AG04449 (cell line): ENCODE results near the gene ARFGAP1.
"Not testable (repeated sequence)": the region's sequence is repeated elsewhere in the genome, so short reads cannot be mapped to it uniquely, and the experiment has no call there.

ENCODE experiments used
- CTCF ChIA-PET: fragments of 350-600 bp; formaldehyde crosslinking; extraction: SDS; loops from one replicate; lab custom pipeline; 2021; ENCODE audit warnings: antibody characterized with exemption; lab: Yijun Ruan, JAX
- POLR2A ChIA-PET: fragments of 400-600, 350-600 bp; formaldehyde crosslinking; extraction: SDS; loops from one replicate; lab custom pipeline; 2020; ENCODE audit warnings: antibody characterized with exemption, inconsistent platforms; lab: Yijun Ruan, JAX
- DNase-seq: peaks from one replicate; pipeline ENCODE4 v3.0.0-alpha.2; 2010; ENCODE audit warnings: low read depth, low spot score
- H3K4me3 ChIP-seq: 2 replicates; pipeline ENCODE4 v1.5.1; 2011; ENCODE audit warnings: low read depth, mild to moderate bottlenecking, control low read depth, low read length
- CTCF ChIP-seq: IDR thresholded peaks from one replicate; pipeline ENCODE4 v1.5.1; 2011; ENCODE audit warnings: mild to moderate bottlenecking, moderate library complexity, low read length, control low read depth, inconsistent platforms; ENCODE audit not compliant: insufficient read depth; ENCODE audit errors: missing control alignments

ARFGAP1 gene

GRCh38 chr20:63251350-63251749 is 21.3 kb upstream of the ARFGAP1 start:
- H3K4me3 ChIP-seq, DNase-seq, POLR2A ChIA-PET: not testable (repeated sequence)
- TF ChIP-seq CTCF = peak; percentile 14
- CTCF ChIA-PET = interaction anchor here (5.8 kb wide), 1 partner anchor 26 kb away, joined by 79 read pairs; no protein-coding TSS in a partner anchor

- ChIA-PET POLR2A (no interaction called here), CTCF (interaction anchor here (0.9 to 5.8 kb wide), 2 partner anchors 18 to 27 kb away, joined by 4 to 79 read pairs; no protein-coding TSS in a partner anchor)
- no peak overlapping the region for H3K4me3 ChIP-seq
- DNase-seq = no peak
- no peak for TF ChIP-seq CTCF
Measured at GRCh38 chr20:63252284-63252711, 20.3 kb upstream of the ARFGAP1 start.

GRCh38 chr20:63253065-63253437 is 19.6 kb upstream of the ARFGAP1 start:
- H3K4me3 ChIP-seq = no peak overlapping the region
- CTCF ChIA-PET = interaction anchor here (1.1 to 5.8 kb wide), 3 partner anchors 11 to 28 kb away, joined by 3 to 79 read pairs (median 7); no protein-coding TSS in a partner anchor
- POLR2A ChIA-PET = interaction anchor here (1.1 kb wide), 1 partner anchor 20 kb away, joined by 4 read pairs; the partner anchor contains the start of gene ARFGAP1
- TF ChIP-seq CTCF = no peak
- DNase-seq = no peak

GRCh38 chr20:63253438-63254231 is 19.0 kb upstream of the ARFGAP1 start:
- peak overlapping the region; percentile 15; the same call in 1 of the 2 replicates for H3K4me3 ChIP-seq
- no peak for DNase-seq
- no peak for TF ChIP-seq CTCF
- CTCF ChIA-PET = interaction anchor here (0.9 to 5.8 kb wide), 4 partner anchors 11 to 33 kb away, joined by 3 to 79 read pairs (median 5); no protein-coding TSS in a partner anchor
- POLR2A ChIA-PET = interaction anchor here (1.1 kb wide), 1 partner anchor 19 kb away, joined by 4 read pairs; the partner anchor contains the start of gene ARFGAP1

GRCh38 chr20:63254232-63254605 is 18.4 kb upstream of the ARFGAP1 start, which contains the start of gene NKAIN4:
Gene NKAIN4, minus strand, starts transcription at chr20:63254463. Its CDS starts 13 bp downstream, at chr20:63254450.
- ChIA-PET CTCF (interaction anchor here (0.9 to 5.8 kb wide), 4 partner anchors 23 to 33 kb away, joined by 3 to 79 read pairs (median 7); no protein-coding TSS in a partner anchor), POLR2A (no interaction called here)
- H3K4me3 ChIP-seq = peak within 1 kb of the TSS; percentile 15; the same call in 1 of the 2 replicates
- DNase-seq = no peak
- TF ChIP-seq CTCF = no peak

- no peak for DNase-seq
- POLR2A ChIA-PET = no interaction called here
- no peak for TF ChIP-seq CTCF
Measured at GRCh38 chr20:63254606-63255384, 17.8 kb upstream of the ARFGAP1 start.

More at GRCh38 chr20:63254606-63255384, 17.8 kb upstream of the ARFGAP1 start:
- H3K4me3 ChIP-seq = no peak overlapping the region
- CTCF ChIA-PET = interaction anchor here (1.4 to 5.8 kb wide), 2 partner anchors 24 to 29 kb away, joined by 7 to 79 read pairs; no protein-coding TSS in a partner anchor
